SW 1271 (cell line): ENCODE data around the gene PLEKHG4B.
"Not testable (repeated sequence)": the region's sequence is repeated elsewhere in the genome, so short reads cannot be mapped to it uniquely, and the experiment has no call there.

Experiments used
- DNase-seq, 2 experiments: peaks; one replicate each; lab custom pipeline; 2025; lab: John Stamatoyannopoulos, UW

Gene PLEKHG4B

GRCh38 chr5:204462-204861, 112.5 kb downstream of the PLEKHG4B start:
- no peak for DNase-seq

DNA sequence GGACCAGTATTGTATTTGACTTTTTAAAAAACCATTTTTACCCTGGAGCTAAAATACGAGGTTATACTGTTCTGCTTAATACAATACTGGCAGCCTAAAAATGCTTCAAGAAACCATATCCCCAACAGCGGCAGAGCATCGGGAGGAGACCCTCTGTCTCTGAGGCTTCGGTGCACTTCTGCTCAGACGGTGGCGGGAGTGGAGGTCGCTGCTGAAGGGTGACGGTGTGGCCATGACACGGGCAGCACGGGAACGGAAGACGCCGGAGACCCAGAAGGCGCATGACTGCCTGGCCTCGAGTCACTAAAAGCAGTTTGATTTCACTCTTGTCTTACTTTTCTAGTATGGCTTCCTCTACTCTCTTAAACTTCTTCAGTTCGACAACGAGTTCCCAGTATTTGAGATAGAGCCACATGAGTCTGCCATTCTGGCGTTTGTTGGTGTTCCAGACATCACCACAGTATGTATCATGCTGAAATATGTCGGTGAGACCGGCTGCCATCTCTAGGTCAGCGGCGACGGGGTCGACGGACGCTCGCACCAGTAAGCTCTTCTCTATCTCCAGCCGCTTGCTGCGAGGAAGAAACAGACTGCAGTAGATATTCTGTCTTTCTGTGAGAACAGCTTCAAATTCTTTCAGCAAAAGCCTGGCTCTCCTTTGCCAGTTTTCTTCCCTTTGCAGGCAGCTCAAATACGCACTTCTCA, 113.2 kb downstream of the PLEKHG4B start:
- no peak for DNase-seq

DNA sequence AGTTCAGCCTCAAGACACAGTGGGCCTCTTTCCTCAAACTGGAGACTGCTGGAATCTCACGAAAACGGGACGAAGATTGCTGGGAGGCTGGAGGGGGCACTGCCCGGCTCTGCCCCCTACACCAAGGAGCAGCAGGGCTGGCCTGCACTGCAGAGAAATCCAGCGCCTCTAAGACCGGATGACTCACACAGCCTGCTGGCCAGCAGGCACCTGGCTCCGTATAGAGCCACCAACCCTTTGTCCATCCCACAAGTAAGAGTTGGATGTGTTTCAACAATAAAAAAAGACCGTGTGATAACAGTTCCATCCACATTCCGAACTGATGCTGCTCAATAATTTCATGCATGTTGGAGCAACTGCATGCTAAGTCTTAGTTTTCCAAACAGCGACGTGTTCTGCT, 114.4 kb downstream of the PLEKHG4B start:
- no peak for DNase-seq

GRCh38 chr5:206927-207536, 115.1 kb downstream of the PLEKHG4B start:
- no peak for DNase-seq

DNA sequence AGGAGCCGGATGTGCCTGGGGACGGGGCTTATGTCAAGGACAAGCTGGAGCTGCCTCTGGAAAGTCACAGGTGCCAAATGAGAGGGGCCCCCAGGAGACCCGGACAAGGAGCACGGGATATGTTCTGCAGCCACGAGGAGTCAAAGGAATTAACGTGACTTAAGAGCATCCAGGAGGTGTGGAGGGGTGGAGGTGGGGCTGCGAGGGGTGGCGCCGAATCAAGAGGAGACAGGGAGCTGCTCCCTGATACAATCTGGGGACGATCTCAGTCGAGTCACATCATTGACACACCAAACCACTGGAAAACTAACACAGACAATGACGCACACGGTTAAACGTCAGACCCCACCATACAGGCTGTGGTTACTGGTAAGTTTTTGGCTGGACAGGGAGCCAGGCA, 115.6 kb downstream of the PLEKHG4B start:
- DNase-seq, result no peak

DNA sequence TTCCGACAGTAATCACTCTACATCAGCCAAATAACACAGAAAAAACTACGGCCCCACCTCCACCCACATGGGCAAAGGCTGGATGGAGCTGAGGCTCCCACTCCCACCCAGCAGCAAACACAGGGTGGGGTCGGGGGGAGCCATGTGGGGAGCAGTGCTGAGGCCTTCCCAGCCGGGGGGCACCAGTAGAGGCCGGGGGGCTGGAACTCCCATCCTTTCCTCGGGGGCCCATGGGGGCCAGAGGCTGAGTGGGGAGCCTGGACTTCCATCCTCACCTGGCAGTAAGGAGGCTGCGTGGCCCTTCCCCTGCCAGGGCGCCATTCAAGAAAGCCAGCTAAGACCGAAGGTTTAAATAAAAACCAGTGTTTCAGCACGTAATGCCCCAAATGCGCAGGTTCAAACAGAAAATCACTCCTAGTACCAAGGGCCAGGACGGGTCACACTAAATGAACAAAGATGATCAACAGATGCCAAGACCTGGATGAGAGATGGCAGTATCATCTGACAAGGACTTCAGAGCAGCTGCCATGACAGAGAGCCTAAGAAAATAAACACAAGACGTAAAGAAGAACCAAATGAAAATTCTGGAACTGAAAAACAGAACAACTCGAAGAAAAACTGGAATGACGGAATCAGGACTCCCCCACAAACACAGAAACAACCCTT, 116.6 kb downstream of the PLEKHG4B start:
- DNase-seq, result no peak

DNA sequence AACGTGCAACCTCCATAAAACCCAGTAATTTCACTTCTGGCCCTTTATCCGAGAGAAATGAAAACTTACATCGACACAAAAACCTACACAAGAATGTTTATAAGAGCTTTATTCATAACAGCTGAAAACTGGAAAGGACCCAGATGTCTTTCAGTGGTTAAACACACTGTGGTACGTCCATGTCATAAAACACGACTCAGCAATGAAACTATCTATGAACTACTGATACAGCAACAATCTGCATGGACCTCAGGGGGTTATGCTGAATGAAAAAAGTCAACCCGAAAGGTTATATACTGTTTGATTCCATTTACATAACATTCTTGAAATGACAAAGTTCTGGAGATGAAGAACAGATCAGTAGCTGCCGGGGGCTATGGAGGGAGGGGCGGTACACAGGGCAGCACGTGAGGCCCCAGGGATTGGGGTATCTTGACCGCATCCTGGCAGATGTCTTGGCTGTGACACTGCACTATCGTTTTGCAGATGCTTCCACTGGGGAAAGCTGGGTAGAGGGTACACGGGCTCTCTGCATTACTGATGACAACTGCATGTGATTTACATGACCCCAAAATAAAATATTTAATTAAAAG, 121.9 kb downstream of the PLEKHG4B start:
- DNase-seq, result no peak

DNA sequence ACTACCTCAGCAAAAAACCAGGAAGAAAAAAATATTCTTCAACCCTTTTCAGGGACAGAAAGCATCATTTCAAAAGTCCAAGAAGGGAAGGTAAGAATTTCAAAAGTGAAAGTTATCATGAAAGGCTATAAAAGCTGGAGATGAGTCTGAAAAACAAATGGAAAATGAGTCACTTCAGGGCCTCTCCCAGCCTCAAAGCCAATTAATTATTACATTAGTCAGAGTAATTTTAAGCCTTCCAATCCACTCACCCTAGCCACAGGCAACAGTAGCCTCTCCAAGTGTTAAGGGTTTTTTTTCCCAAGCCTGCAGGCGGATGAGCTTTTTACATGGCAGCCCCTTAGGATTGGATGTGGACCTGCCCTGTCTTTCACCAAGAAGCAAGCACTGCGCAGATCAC, 123.3 kb downstream of the PLEKHG4B start:
- DNase-seq, result not testable (repeated sequence)

- DNase-seq, result not testable (repeated sequence)
These were observed 124.1 kb downstream of the PLEKHG4B start for GRCh38 chr5:216076-216475.

GRCh38 chr5:217494-218456, 125.8 kb downstream of the PLEKHG4B start, which contains the start of the genes CCDC127 and SDHA:
Gene CCDC127, minus strand, starts transcription at chr5:218153. Its CDS starts 1,304 bp downstream, at chr5:216849.
Gene SDHA, plus strand, starts transcription at chr5:218320. Its CDS starts 36 bp downstream, at chr5:218356.
- DNase-seq, result peak; percentile 85 to 92

GRCh38 chr5:218457-219291, 126.7 kb downstream of the PLEKHG4B start:
- DNase-seq, result peak in 1 of 2 experiments; percentile 30

DNA sequence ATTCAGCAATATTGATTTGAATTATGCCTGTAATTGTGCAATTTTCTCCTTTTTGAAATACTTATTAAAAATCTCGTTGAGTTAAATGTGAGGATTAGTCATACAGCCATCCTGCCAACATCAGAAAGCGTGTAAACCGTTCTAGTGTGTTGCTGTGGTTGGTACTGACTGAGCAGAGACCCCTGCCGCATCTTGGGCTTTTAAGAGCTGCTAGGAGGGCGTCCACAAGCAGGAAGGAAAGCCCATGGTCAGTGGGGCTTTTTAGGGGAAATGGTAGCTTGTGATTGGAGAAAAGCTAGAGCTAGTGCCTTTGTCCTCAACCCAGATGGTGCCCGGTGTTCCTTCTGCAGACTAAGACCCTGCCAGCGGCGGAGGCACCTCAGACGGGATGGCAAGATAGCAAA, 127.5 kb downstream of the PLEKHG4B start:
- DNase-seq, result no peak

- no peak for DNase-seq
These were observed 128.0 kb downstream of the PLEKHG4B start for GRCh38 chr5:219991-220390.

DNA sequence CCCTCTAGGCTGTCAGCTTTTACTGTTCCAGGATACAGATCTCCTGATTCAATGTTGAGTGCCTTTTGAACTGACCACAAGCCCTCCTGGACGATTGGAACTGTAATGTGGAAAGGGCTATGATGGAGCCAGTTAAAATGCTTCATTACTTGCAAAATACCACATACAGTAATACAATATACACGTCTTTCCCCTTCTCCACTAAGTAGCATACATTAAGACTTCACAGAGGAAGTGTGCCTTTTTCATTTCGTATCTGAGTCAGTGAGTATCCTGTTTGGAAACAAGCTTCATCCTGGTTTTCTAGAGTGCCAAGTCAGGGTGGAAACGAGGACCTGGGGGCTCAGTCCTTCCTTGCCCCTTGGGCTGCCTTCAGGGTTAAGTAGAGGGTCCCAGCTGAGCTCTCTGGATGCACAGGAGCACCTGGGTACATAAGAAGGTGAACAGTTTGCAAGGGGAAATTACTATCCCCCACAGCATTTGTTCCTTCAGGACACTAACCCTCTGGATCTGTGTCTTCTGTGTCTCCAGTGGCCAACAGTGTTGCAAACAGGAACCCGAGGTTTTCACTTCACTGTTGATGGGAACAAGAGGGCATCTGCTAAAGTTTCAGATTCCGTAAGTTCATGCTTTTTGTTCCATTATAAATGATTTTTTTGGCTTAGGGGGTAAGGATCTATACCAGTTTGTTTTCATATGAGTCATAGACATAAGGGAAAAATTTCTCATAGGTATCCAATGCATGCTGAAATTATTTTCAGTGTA, 131.2 kb downstream of the PLEKHG4B start:
- peak in 1 of 2 experiments; percentile 4 for DNase-seq

DNA sequence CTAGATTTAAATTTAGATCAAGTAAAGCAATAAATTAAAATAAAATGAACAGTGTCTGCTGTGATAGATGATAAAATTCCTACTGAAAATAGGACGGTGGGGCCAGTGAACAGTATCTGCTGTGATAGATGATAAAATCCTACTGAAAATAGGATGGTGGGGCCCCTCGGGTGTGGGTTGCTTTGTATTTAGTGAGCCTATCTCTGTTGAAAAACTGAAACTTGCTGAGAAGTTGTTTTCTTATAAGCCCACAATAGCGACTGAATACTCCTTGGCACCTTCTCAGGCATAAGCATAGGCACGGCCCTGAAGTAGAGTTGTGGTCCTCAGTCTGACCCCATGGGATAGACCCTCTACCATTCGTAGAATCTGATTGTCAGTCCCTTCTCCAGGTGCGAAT, 131.8 kb downstream of the PLEKHG4B start:
- DNase-seq, result no peak

DNA sequence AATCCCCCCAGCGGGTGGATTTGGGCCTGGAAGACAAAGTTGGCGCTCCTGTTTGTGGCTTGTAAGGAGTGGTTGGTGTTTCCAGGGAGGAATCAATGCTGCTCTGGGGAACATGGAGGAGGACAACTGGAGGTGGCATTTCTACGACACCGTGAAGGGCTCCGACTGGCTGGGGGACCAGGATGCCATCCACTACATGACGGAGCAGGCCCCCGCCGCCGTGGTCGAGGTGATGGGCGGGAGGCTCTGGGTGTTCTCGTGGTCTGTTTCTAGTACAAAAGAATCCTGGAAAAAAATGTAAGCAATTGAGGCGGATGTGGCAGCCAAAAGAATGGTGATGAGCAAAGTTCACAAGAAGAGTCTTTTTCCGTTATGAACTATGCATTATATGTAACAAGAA, 133.4 kb downstream of the PLEKHG4B start:
- DNase-seq, result no peak

- not testable (repeated sequence) for DNase-seq
These were observed 135.4 kb downstream of the PLEKHG4B start for GRCh38 chr5:227375-227774.

GRCh38 chr5:228886-229285, 136.9 kb downstream of the PLEKHG4B start:
- DNase-seq, result no peak

- DNase-seq, result no peak
These were observed 138.7 kb downstream of the PLEKHG4B start for GRCh38 chr5:230711-231110.

DNA sequence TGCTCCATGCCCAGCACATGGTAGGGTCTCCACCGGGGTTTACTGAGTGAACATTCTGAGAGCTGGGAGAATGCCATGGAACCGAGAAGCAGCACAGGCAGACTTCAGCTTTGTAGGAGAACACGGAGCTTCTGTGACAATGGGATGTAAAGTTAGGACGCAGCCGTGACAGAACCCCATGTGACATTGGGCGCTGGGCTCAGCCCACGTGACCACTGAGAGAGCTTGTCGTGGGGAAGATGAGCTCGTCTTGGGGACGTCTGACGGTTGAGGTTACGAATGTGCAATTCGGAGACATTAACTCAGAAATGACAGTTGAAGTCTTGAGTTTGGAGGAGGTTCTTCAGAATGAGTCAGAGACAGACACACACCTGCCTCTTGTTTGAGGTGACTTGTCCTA, 139.7 kb downstream of the PLEKHG4B start:
- no peak for DNase-seq
